GM12878 (cell line): ENCODE measurements around the gene CFAP53. TPM values are rescaled to one million over a fixed set of nuclear protein-coding genes. Genes with fewer than 3 reads are reported as not detected.

Experiments
- ATAC-seq: fragments of 200-7000 bp; cut with Tn5 transposase; 3 replicates; pipeline ENCODE4 v1.9.1; 2020; ENCODE audit warnings: mild to moderate bottlenecking, moderate library complexity
- BruUV-seq: library from RNA; stranded (reverse); fragments of 400-500 nt; replicated peaks from 2 replicates; lab custom pipeline; 2021; lab: Mats Ljungman, UMichigan
- CTCF ChIA-PET: fragments of 300-600 bp; sonication (Branson Sonifier 250); formaldehyde crosslinking; extraction: SDS; loops from one replicate; lab custom pipeline; 2021; ENCODE audit warnings: inconsistent platforms; lab: Yijun Ruan, JAX
- POLR2A ChIA-PET: fragments of 350-600 bp; formaldehyde crosslinking; extraction: SDS; loops from one replicate; lab custom pipeline; 2021; ENCODE audit warnings: inconsistent platforms; lab: Charles Lee
- RAD21 ChIA-PET: fragments of 300-600 bp; sonication (Branson Sonifier 250); formaldehyde crosslinking; loops from one replicate; lab custom pipeline; 2023; ENCODE audit warnings: antibody characterized with exemption; ENCODE audit not compliant: unreplicated experiment; lab: Charles Lee
- SMC1A ChIA-PET: fragments of 300-600 bp; sonication (Branson Sonifier 250); formaldehyde crosslinking; loops from one replicate; lab custom pipeline; 2023; ENCODE audit not compliant: unreplicated experiment, uncharacterized antibody; lab: Charles Lee
- DNase-seq: peaks from one replicate; pipeline ENCODE4 v3.0.0-alpha.2; 2011; ENCODE audit warnings: low read depth, low spot score
- FAIRE-seq: peaks from 3 replicates; lab custom pipeline; 2011; peaks lifted over from hg19 to GRCh38; lab: Jason Lieb, UNC
- H2AFZ ChIP-seq: 2 replicates; pipeline ENCODE4 v1.6.0; 2011; ENCODE audit warnings: low read depth, low read length, control low read depth; ENCODE audit not compliant: control insufficient read depth
- H3K27ac ChIP-seq: 2 replicates; pipeline ENCODE4 v1.5.1; 2011; ENCODE audit warnings: control low read depth; ENCODE audit not compliant: control insufficient read depth, insufficient read depth
- H3K27me3 ChIP-seq, 2 experiments: replicated peaks in 1 of 2; 2 replicates each; pipeline versions ENCODE4 v1.6.0 to v1.6.1; 2011; ENCODE audit warnings: low read length in 1 of 2; ENCODE audit not compliant: control insufficient read depth in 2 of 2, insufficient read depth in 2 of 2
- H3K36me3 ChIP-seq, 2 experiments: 2 replicates each; pipeline ENCODE4 v1.5.1; 2011; ENCODE audit warnings: low read length in 1 of 2; ENCODE audit not compliant: control insufficient read depth in 2 of 2, insufficient read depth in 2 of 2
- H3K4me1 ChIP-seq: 2 replicates; pipeline ENCODE4 v1.6.1; 2011; ENCODE audit warnings: mild to moderate bottlenecking, low read length, moderate library complexity, mixed read lengths; ENCODE audit not compliant: control insufficient read depth, insufficient read depth
- H3K4me2 ChIP-seq: 2 replicates; pipeline ENCODE4 v1.6.0; 2011; ENCODE audit warnings: control low read depth; ENCODE audit not compliant: control insufficient read depth, insufficient read depth
- H3K4me3 ChIP-seq: fragments of 200-600 bp; sonication (generic); 2 replicates; pipeline ENCODE4 v1.5.1; 2016
- H3K79me2 ChIP-seq: 2 replicates; pipeline ENCODE4 v1.6.0; 2011; ENCODE audit warnings: low read length; ENCODE audit not compliant: control insufficient read depth, insufficient read depth
- H3K9ac ChIP-seq: 2 replicates; pipeline ENCODE4 v1.8.0; 2011; ENCODE audit warnings: low read length, control low read depth, mixed read lengths; ENCODE audit not compliant: control insufficient read depth, insufficient read depth
- H3K9me3 ChIP-seq: replicated peaks from 3 replicates; pipeline ENCODE4 v1.5.1; 2011; ENCODE audit warnings: mild to moderate bottlenecking, low read length; ENCODE audit not compliant: control insufficient read depth, insufficient read depth
- H4K20me1 ChIP-seq: 2 replicates; pipeline ENCODE4 v1.6.0; 2011; ENCODE audit not compliant: control insufficient read depth, insufficient read depth
- MLLT1 ChIP-seq: fragments of 450-650 bp; IDR thresholded peaks from 2 replicates; pipeline ENCODE4 v1.6.1; 2016; ENCODE audit warnings: mild to moderate bottlenecking
- MTA3 ChIP-seq: IDR thresholded peaks from 2 replicates; pipeline ENCODE4 v1.6.1; 2012; ENCODE audit warnings: low read length, inconsistent platforms, borderline replicate concordance
- ZBTB4 ChIP-seq: fragments of 450-650 bp; formaldehyde crosslinking; IDR thresholded peaks from 2 replicates; pipeline ENCODE4 v1.4.0; 2022; ENCODE audit warnings: mild to moderate bottlenecking, moderate library complexity
- WGBS: methylation state at CpG from one replicate; pipeline ENCODE4 v1.1.6; 2016; ENCODE audit warnings: low lambda C conversion rate; ENCODE audit not compliant: insufficient replicate concordance, insufficient coverage; ENCODE audit errors: missing lambda C conversion rate; 5-methylcytosine and 5-hydroxymethylcytosine counted together
- in situ Hi-C: fragments of 300-500 bp; cut with MboI; formaldehyde crosslinking; loops from 9 replicates; pipeline ENCODE4 v1.14.3; 2018; ENCODE audit warnings: mixed read lengths
- intact Hi-C: fragments of 100-400 bp; cut with micrococcal nuclease; formaldehyde crosslinking; loops from one replicate; pipeline ENCODE4 v1.14.2; 2022; ENCODE audit not compliant: unreplicated experiment
- polyA plus RNA-seq, 11 experiments: library from polyadenylated mRNA; depleted of rRNA in 4 of 11; unstranded in 6 of 11; stranded (reverse) in 5 of 11; fragments of >200 nt; fragmentation: Nextera tagmentation in 4 of 11; fragmentation: Illumina TruSeq in 1 of 11; extraction: Ambion mirVana in 4 of 11; extraction: Trizol in 1 of 11; gene quantifications; 1 replicate in 1 of 11; 2 replicates in 10 of 11; pipeline versions ENCODE4 v1.2.1 to v1.2.3, GENCODE V29; 2011 to 2016; ENCODE audit warnings: inconsistent platforms in 2 of 11, missing spikeins in 2 of 11, low read depth in 1 of 11
- total RNA-seq, 4 experiments: library from RNA; depleted of rRNA in 3 of 4; stranded (reverse); fragments of >200 nt in 3 of 4; fragmentation: Illumina TruSeq in 1 of 4; extraction: Trizol in 1 of 4; gene quantifications; 2 replicates each; pipeline versions ENCODE4 v1.2.1 to v1.2.3, GENCODE V29; 2013 to 2021

Gene CFAP53
- total and polyA plus RNA-seq, 10 of the 15 experiments (the other 5 are each of a cell fraction or from before 2014, with no cell fraction given): 0.05 to 0.31 (median 0.12) TPM; not detected in 1

- ChIA-PET POLR2A (interaction anchor here (0.9 to 3.7 kb wide), 3 partner anchors 9 to 103 kb away, joined by 4 to 17 read pairs (median 5); no protein-coding TSS in a partner anchor), CTCF (interaction anchor here (0.9 to 5.3 kb wide), 7 partner anchors 50 to 236 kb away, joined by 3 to 32 read pairs (median 4); no protein-coding TSS in a partner anchor), SMC1A (interaction anchor here (0.5 to 13.1 kb wide), 6 partner anchors 10 to 742 kb away, joined by 3 to 107 read pairs (median 4); no protein-coding TSS in a partner anchor), RAD21 (interaction anchor here (0.7 to 3.9 kb wide), 12 partner anchors 30 to 381 kb away, joined by 3 to 18 read pairs (median 4); no protein-coding TSS in a partner anchor)
- H3K36me3 ChIP-seq: no peaks in the 10 kb centered on the region
- no peak overlapping the region for H3K4me3 ChIP-seq
- BruUV-seq: no TSS peak
- FAIRE-seq (no peak), ATAC-seq (no peak), DNase-seq (no peak)
- WGBS: 40% methylated on average over 31 of the region's 31 CpGs
- no peak overlapping the region for H3K9ac ChIP-seq
- H4K20me1 ChIP-seq: no peaks in the 10 kb centered on the region
- in situ Hi-C loops: no loop called here
- H2AFZ ChIP-seq: no peak overlapping the region
- H3K27ac ChIP-seq: no peak overlapping the region
- no peaks in the 10 kb centered on the region for H3K79me2 ChIP-seq
- H3K4me2 ChIP-seq: no peak overlapping the region
- TF ChIP-seq MTA3 (no peak), ZBTB4 (CRISPR knock-in tag) (no peak), MLLT1 (peak; percentile 54; the same call in 1 of the 2 replicates)
- TF ChIP-seq, all 136 proteins: peak for 1
- intact Hi-C loops: loop anchor here (5.0 to 10.0 kb wide), 2 partner anchors 96 to 678 kb away; no protein-coding TSS in a partner anchor
- Histone ChIP-seq H3K4me1 (peaks cover 11% of the 10 kb centered on the region), H3K27me3 (peaks cover 6 to 10% of the 10 kb centered on the region in 2 experiments; a peak in 3 of 4 replicates), H3K9me3 (no peaks in the 10 kb centered on the region)
Measured at GRCh38 chr18:50192995-50193795, 73.1 kb downstream of the CFAP53 start.
